ENCODE measurements around the gene FHAD1.

DNA sequence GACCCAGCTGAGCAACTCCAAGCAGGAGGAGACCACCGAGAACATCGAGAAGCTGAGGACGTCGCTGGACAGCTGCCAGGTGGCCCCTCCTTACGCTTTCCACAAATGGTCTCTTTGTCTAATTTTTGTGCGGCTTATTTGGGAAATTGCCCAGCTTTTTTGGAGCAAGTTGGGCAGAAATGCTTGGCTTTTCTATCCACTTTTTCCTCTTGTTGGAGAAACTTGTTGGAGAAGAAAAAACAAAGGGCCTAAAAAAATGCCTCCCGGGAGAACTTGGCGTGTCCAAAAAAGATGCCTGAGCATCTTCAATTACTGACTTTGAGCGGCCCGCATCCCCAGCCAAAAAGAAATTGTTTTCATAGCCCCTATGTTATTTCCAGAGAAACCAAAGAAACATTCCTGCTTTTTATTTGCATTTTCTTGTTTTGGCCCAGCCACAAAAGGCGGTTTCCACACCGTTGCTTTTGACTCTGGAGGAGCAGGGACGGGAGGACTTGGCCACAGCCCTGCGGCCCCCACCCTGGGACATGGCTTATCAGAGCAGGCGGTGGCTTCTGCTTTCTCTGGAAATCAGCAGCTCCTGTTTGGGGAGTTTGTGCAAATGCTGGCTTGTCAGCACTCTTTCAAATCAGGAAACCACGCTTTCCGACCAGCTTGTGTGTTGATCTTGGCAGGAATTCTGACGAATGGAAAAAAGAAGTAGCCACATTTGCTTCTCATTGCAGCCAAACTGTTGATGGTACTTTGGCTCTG, 81.5 kb downstream of the FHAD1 start:
- TF ChIP-seq, protein P1, sequence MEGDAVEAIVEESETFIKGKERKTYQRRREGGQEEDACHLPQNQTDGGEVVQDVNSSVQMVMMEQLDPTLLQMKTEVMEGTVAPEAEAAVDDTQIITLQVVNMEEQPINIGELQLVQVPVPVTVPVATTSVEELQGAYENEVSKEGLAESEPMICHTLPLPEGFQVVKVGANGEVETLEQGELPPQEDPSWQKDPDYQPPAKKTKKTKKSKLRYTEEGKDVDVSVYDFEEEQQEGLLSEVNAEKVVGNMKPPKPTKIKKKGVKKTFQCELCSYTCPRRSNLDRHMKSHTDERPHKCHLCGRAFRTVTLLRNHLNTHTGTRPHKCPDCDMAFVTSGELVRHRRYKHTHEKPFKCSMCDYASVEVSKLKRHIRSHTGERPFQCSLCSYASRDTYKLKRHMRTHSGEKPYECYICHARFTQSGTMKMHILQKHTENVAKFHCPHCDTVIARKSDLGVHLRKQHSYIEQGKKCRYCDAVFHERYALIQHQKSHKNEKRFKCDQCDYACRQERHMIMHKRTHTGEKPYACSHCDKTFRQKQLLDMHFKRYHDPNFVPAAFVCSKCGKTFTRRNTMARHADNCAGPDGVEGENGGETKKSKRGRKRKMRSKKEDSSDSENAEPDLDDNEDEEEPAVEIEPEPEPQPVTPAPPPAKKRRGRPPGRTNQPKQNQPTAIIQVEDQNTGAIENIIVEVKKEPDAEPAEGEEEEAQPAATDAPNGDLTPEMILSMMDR (IDR thresholded peaks at IDR 0.05; ENCODE audit: low read depth, low read length) = no peak
- TF ChIP-seq, protein P2, sequence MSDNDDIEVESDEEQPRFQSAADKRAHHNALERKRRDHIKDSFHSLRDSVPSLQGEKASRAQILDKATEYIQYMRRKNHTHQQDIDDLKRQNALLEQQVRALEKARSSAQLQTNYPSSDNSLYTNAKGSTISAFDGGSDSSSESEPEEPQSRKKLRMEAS (IDR thresholded peaks at IDR 0.05; ENCODE audit: low read depth, low read length) = no peak
